ENCODE data around the gene CD38.

Gene CD38

DNA sequence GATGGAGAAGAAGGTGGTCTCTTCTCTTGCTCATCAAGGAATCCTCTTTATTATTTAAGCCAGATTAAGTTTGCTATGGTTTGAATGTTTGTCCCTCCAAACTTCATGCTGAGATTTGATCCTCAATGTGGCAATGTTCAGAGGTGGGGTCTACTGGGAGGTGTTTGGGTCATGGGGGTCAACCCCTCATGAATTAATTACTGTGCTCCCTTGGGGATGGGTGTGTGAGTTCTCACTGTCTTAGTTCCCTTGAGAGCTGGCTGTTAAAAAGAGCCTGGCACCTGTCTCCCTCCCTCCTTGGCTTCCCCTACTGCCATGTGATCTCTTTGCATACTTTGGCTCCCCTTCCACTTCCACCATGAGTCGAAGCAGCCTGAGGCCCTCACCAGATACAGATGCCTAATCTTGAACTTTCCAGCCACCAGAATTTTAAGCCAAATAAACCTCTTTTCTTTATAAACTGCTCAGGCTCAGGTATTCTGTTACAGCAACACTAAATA lies 36.0 kb upstream of the CD38 start:
- H3K36me3 ChIP-seq (replicated peaks in 1 of 2; ENCODE audit: control insufficient read depth in 2 of 2, insufficient read depth in 2 of 2, low read length in 2 of 2) = no peaks in the 10 kb centered on the region
- H2BK120ac ChIP-seq (ENCODE audit: low read depth, low read length) = no peak overlapping the region
- H3K9me3 ChIP-seq (replicated peaks in 1 of 2; ENCODE audit: control insufficient read depth in 2 of 2, insufficient read depth in 1 of 2, low read depth in 1 of 2, low read length in 2 of 2) = peaks cover 0 to 3% of the 10 kb centered on the region in 2 donors
- H3K4me3 ChIP-seq (ENCODE audit: low read length in 2 of 2) = no peak overlapping the region
- no peak overlapping the region for H2AK5ac ChIP-seq (ENCODE audit: low read depth, low read length)
- H4K91ac ChIP-seq (ENCODE audit: low read depth, low read length, poor library complexity) = no peak overlapping the region
- H3K23ac ChIP-seq (ENCODE audit: low read depth, low read length, poor library complexity) = no peak overlapping the region
- no peak overlapping the region for H3K27ac ChIP-seq (replicated peaks; ENCODE audit: low read length)
- H3K4me1 ChIP-seq (ENCODE audit: control insufficient read depth in 2 of 2, insufficient read depth in 1 of 2, low read depth in 1 of 2, low read length in 2 of 2) = no peaks in the 10 kb centered on the region
- H3K27me3 ChIP-seq (ENCODE audit: control insufficient read depth in 3 of 3, insufficient read depth in 3 of 3, low read depth in 1 of 3, low read length in 3 of 3) = no peaks in the 10 kb centered on the region
- no peak overlapping the region for H4K8ac ChIP-seq (ENCODE audit: low read depth, low read length)
- WGBS, 2 donors (ENCODE audit: extremely low coverage in 2 of 2, insufficient read length in 2 of 2, insufficient replicate concordance in 1 of 2) = no CpG with 5 or more reads among the region's 1 CpG
- H2AFZ ChIP-seq (ENCODE audit: low read length) = no peak overlapping the region
- no peak overlapping the region for H3K4ac ChIP-seq (ENCODE audit: low read length)
- H3K18ac ChIP-seq (ENCODE audit: low read length) = no peak overlapping the region
- H2BK5ac ChIP-seq (ENCODE audit: low read length) = no peak overlapping the region
- H3K14ac ChIP-seq (ENCODE audit: low read length) = no peak overlapping the region
- H2BK15ac ChIP-seq (ENCODE audit: low read length) = no peak overlapping the region
- H3K4me2 ChIP-seq (ENCODE audit: insufficient read depth, low read length, poor library complexity, severe bottlenecking) = no peak overlapping the region
- DNase-seq (ENCODE audit: low spot score) = no peak
- no peak overlapping the region for H2BK12ac ChIP-seq (ENCODE audit: low read length)
- H3K9ac ChIP-seq (ENCODE audit: low read depth, low read length, poor library complexity) = no peak overlapping the region
- H3K79me1 ChIP-seq (ENCODE audit: low read depth, low read length) = no peaks in the 10 kb centered on the region

DNA sequence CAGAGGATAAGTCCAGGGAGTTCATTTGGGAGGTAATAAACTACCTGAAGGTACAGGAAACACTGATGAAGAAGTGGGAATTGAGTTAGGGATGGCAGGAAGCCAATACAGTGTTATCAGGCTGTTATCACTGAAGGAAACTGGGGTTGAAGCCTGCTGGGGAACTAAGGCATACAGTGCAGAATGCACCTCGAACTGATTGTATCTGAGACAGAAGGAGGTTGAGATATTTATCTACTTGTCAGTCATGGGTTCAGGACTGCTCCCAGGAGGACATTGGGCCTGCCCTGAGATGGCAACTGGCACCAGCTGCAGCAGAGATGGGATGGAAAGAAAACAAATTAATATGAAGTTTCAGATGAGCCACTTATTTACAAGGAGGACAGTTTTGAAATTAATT lies 35.5 kb upstream of the CD38 start:
- Histone ChIP-seq H3K14ac (ENCODE audit: low read length) (no peak overlapping the region), H3K36me3 (replicated peaks in 1 of 2; ENCODE audit: control insufficient read depth in 2 of 2, insufficient read depth in 2 of 2, low read length in 2 of 2) (no peaks in the 10 kb centered on the region), H2BK120ac (ENCODE audit: low read depth, low read length) (no peak overlapping the region), H3K4ac (ENCODE audit: low read length) (no peak overlapping the region), H3K4me3 (ENCODE audit: low read length in 2 of 2) (no peak overlapping the region), H3K18ac (ENCODE audit: low read length) (no peak overlapping the region), H3K79me1 (ENCODE audit: low read depth, low read length) (no peaks in the 10 kb centered on the region), H3K4me1 (ENCODE audit: control insufficient read depth in 2 of 2, insufficient read depth in 1 of 2, low read depth in 1 of 2, low read length in 2 of 2) (no peaks in the 10 kb centered on the region), H3K27ac (replicated peaks; ENCODE audit: low read length) (no peak overlapping the region), H2BK5ac (ENCODE audit: low read length) (no peak overlapping the region), H4K8ac (ENCODE audit: low read depth, low read length) (no peak overlapping the region), H2AFZ (ENCODE audit: low read length) (no peak overlapping the region), H2BK15ac (ENCODE audit: low read length) (no peak overlapping the region), H3K9me3 (replicated peaks in 1 of 2; ENCODE audit: control insufficient read depth in 2 of 2, insufficient read depth in 1 of 2, low read depth in 1 of 2, low read length in 2 of 2) (peaks cover 0 to 3% of the 10 kb centered on the region in 2 donors), H2AK5ac (ENCODE audit: low read depth, low read length) (no peak overlapping the region), H2BK12ac (ENCODE audit: low read length) (no peak overlapping the region), H3K9ac (ENCODE audit: low read depth, low read length, poor library complexity) (no peak overlapping the region), H4K91ac (ENCODE audit: low read depth, low read length, poor library complexity) (no peak overlapping the region), H3K27me3 (ENCODE audit: control insufficient read depth in 3 of 3, insufficient read depth in 3 of 3, low read depth in 1 of 3, low read length in 3 of 3) (no peaks in the 10 kb centered on the region), H3K4me2 (ENCODE audit: insufficient read depth, low read length, poor library complexity, severe bottlenecking) (no peak overlapping the region), H3K23ac (ENCODE audit: low read depth, low read length, poor library complexity) (no peak overlapping the region)
- no peak for DNase-seq (ENCODE audit: low spot score)
- WGBS, 2 donors (ENCODE audit: extremely low coverage in 2 of 2, insufficient read length in 2 of 2, insufficient replicate concordance in 1 of 2) = no CpG with 5 or more reads among the region's 1 CpG

DNA sequence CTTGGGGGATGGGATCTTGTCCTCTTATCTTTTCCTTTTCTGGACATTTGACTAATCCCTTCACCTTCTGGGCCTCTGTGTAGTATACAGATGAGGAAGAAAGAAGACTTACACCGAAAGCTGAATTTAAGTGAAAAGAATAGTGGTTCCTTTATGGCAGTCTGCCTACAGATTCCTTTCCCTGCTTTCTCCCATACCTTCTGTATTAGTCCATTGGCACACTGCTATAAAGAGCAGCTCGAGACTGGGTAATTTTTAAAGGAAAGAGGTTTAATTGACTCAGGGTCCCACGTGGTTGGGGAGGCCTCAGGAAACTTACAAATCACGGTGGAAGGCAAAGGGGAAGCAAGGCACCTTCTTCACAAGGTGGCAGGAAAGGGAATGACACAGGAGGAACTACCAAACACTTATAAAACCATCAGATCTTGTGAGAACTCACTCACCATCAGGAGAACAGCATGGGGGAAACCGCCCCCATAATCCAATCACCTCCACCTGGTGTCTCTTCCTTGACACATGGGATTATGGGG lies 34.0 kb upstream of the CD38 start:
- no peak for DNase-seq (ENCODE audit: low spot score)
- Histone ChIP-seq H2BK12ac (ENCODE audit: low read length) (no peak overlapping the region), H3K18ac (ENCODE audit: low read length) (no peak overlapping the region), H3K9ac (ENCODE audit: low read depth, low read length, poor library complexity) (no peak overlapping the region), H3K36me3 (replicated peaks in 1 of 2; ENCODE audit: control insufficient read depth in 2 of 2, insufficient read depth in 2 of 2, low read length in 2 of 2) (no peaks in the 10 kb centered on the region), H3K27ac (replicated peaks; ENCODE audit: low read length) (no peak overlapping the region), H3K4me1 (ENCODE audit: control insufficient read depth in 2 of 2, insufficient read depth in 1 of 2, low read depth in 1 of 2, low read length in 2 of 2) (no peaks in the 10 kb centered on the region), H2BK5ac (ENCODE audit: low read length) (no peak overlapping the region), H3K9me3 (replicated peaks in 1 of 2; ENCODE audit: control insufficient read depth in 2 of 2, insufficient read depth in 1 of 2, low read depth in 1 of 2, low read length in 2 of 2) (peaks cover 0 to 3% of the 10 kb centered on the region in 2 donors), H3K14ac (ENCODE audit: low read length) (no peak overlapping the region), H2AK5ac (ENCODE audit: low read depth, low read length) (no peak overlapping the region), H2BK15ac (ENCODE audit: low read length) (no peak overlapping the region), H3K4me2 (ENCODE audit: insufficient read depth, low read length, poor library complexity, severe bottlenecking) (no peak overlapping the region), H2AFZ (ENCODE audit: low read length) (no peak overlapping the region), H3K79me1 (ENCODE audit: low read depth, low read length) (no peaks in the 10 kb centered on the region), H2BK120ac (ENCODE audit: low read depth, low read length) (no peak overlapping the region), H3K4ac (ENCODE audit: low read length) (no peak overlapping the region), H3K4me3 (ENCODE audit: low read length in 2 of 2) (no peak overlapping the region), H3K23ac (ENCODE audit: low read depth, low read length, poor library complexity) (no peak overlapping the region), H4K91ac (ENCODE audit: low read depth, low read length, poor library complexity) (no peak overlapping the region), H3K27me3 (ENCODE audit: control insufficient read depth in 3 of 3, insufficient read depth in 3 of 3, low read depth in 1 of 3, low read length in 3 of 3) (peaks cover 0 to 5% (median 0%) of the 10 kb centered on the region in 3 experiments), H4K8ac (ENCODE audit: low read depth, low read length) (no peak overlapping the region)
- WGBS, 2 donors (ENCODE audit: extremely low coverage in 2 of 2, insufficient read length in 2 of 2, insufficient replicate concordance in 1 of 2) = no CpG with 5 or more reads among the region's 5 CpGs

DNA sequence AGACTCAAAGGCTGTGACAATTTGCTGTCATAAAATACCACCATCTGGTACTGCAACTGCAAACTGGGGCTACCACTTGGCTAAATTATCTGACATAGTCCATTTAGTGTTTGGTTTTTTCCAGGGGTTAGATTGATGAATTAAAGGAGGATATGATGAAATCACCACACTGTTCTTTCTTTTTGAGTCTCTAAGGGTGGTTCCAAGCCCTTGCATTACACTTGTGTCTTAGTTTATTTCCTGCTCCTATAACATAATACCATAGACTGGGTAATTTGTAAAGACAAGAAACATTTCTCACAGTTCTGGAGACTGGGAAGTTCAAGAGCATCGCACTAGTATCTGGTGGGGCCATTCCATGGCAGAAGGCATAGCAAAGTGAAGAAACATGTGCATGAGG lies 32.0 kb upstream of the CD38 start:
- Histone ChIP-seq H2BK5ac (ENCODE audit: low read length) (no peak overlapping the region), H3K9ac (ENCODE audit: low read depth, low read length, poor library complexity) (no peak overlapping the region), H3K18ac (ENCODE audit: low read length) (no peak overlapping the region), H2AK5ac (ENCODE audit: low read depth, low read length) (no peak overlapping the region), H4K8ac (ENCODE audit: low read depth, low read length) (no peak overlapping the region), H2BK120ac (ENCODE audit: low read depth, low read length) (no peak overlapping the region), H3K4me2 (ENCODE audit: insufficient read depth, low read length, poor library complexity, severe bottlenecking) (no peak overlapping the region), H2BK15ac (ENCODE audit: low read length) (no peak overlapping the region), H3K4me1 (ENCODE audit: control insufficient read depth in 2 of 2, insufficient read depth in 1 of 2, low read depth in 1 of 2, low read length in 2 of 2) (no peaks in the 10 kb centered on the region), H4K91ac (ENCODE audit: low read depth, low read length, poor library complexity) (no peak overlapping the region), H3K36me3 (replicated peaks in 1 of 2; ENCODE audit: control insufficient read depth in 2 of 2, insufficient read depth in 2 of 2, low read length in 2 of 2) (no peaks in the 10 kb centered on the region), H2AFZ (ENCODE audit: low read length) (no peak overlapping the region), H3K14ac (ENCODE audit: low read length) (no peak overlapping the region), H3K23ac (ENCODE audit: low read depth, low read length, poor library complexity) (no peak overlapping the region), H3K9me3 (replicated peaks in 1 of 2; ENCODE audit: control insufficient read depth in 2 of 2, insufficient read depth in 1 of 2, low read depth in 1 of 2, low read length in 2 of 2) (peaks cover 0 to 3% of the 10 kb centered on the region in 2 donors), H3K27ac (replicated peaks; ENCODE audit: low read length) (no peak overlapping the region), H3K27me3 (ENCODE audit: control insufficient read depth in 3 of 3, insufficient read depth in 3 of 3, low read depth in 1 of 3, low read length in 3 of 3) (peaks cover 0 to 5% (median 0%) of the 10 kb centered on the region in 3 experiments), H3K4me3 (ENCODE audit: low read length in 2 of 2) (no peak overlapping the region), H2BK12ac (ENCODE audit: low read length) (no peak overlapping the region), H3K4ac (ENCODE audit: low read length) (no peak overlapping the region), H3K79me1 (ENCODE audit: low read depth, low read length) (no peaks in the 10 kb centered on the region)
- no peak for DNase-seq (ENCODE audit: low spot score)
- WGBS, 2 donors (ENCODE audit: extremely low coverage in 2 of 2, insufficient read length in 2 of 2, insufficient replicate concordance in 1 of 2) = no CpG with 5 or more reads among the region's 1 CpG
